Stimulated activated CD4-positive, alpha-beta T cell treated with anti-CD3 and anti-CD28 coated beads, Interleukin-4, amount 100 ng/mL, for 24 hours (primary cell): ENCODE data around the gene LPP.

ENCODE experiments used
- DNase-seq: peaks from one replicate; pipeline ENCODE4 v3.0.0-alpha.2; 2020

LPP gene

DNA sequence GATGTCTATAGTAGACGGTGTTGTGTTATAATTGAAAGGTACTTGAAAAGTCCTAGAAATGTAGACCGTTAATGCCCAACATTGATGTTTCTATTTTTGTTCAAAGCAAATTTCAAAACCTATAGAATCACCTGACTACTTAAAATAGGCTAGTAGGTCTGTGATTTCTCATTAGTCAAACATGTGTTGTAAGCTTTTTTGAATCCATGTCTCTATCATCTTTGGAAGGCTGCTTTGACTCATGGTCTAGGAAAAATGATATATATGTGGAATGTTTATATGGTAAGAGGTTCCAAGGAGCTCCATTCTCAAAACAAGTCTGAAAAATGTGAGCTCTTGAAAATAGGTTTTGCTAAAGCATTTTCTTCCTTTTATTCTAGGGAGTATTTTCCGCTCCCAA is 375.3 kb downstream of the LPP start:
- no peak for DNase-seq

DNA sequence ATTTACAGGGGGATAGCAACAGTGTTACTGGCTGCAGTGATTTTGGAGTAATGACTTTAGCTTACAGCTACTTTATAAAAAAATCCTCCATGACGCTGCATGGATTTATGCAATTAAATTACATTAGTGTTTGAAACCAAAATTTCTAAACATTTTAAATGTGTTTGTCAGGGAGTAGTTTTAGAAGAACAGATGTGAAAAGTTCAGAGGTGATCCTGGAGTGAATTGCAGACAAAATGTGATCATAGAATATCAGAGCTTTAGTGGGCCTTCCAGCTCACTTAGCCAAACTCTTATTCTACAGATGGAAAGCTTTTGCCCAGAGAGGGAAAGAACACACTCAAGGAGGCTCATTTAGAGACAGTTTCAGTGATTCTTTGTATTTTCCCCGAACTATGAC is 376.3 kb downstream of the LPP start:
- DNase-seq = no peak

DNA sequence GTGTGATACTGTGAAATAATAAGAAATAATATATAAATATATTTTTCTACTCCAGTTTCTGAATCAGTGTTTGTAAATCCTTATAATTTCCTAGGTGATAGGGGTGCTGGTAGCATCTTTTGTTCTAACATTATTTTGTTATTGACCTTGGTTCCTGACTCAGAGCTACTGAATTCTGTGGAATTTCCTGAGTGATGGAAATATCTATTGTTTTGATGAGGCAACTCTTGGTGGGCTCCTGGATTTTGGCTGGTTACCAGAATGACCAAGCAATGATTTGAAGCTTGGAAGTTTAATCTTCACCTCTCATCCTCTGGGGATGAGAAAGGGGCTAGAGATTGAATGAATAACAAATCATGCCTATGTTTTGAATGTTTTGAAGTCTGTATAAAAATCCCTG is 377.3 kb downstream of the LPP start:
- no peak for DNase-seq

DNA sequence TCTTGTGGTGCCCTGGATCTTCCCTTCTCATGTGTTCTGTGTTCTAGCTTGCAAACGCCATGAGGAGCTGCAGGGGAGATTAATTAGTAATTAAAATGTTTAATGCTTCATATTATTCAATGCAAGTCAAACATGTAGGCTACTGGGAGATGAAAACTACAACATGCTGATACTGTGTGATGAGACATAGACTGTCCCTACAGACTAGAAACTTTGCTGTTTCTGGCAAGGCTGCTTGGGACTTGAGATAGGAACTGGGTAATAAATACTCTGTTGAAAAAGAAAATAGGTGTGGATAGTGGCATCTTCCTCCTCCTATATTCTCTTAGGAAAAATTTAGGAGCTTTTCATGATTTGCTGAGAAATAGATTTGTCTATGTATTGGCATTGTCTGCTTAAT is 379.2 kb downstream of the LPP start:
- DNase-seq = no peak

DNA sequence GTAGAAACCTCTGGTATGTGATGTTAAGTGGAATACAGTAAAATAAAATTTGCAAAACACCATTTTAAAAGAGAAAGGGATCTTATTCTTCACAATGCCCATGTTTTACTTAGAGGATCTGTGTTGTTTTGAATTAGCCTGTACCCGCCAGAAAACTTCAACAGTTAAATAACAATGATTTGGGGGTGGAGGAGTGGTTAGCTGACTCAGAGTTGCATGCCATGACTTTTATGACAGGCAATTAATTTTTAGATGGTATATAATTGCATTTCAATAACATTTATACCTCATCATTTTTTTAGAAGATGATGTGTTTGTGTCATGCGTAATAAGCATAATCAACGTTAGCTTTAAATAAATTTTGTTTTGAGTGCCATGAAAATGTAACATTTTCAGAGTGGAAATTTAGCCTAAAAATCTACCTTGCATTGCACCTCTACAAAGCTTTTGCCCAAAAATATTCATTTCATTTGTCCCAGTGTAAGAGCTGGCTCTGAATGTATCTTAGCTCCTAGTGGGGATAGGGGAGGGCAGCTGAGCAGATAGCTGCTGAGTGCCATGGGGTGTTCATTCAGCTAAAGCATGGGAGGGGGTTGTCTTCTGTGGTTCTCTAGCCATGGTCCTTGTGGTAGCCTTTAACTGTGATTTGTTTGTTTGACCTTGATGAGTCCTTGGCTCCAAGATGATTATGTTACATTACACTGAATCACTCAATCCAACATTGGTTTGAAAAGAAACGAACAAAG is 379.8 kb downstream of the LPP start:
- DNase-seq = no peak

DNA sequence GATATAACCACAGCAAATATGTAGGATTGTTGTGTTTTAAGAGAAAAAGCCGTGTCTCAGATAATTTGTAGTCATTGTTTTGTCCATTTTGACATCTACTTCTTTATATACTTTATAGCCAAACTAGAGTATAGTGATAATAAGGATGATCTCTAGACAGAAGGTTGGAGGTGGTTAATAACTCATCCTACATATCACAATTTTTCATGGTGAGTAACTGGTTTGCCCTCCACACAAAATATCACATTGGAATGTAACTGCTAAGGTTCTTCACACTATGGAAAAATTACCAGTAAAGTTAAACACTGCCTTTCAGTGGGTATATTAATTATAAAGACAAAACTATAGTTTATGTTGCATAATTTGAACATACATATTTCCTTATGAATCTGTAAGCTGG is 380.7 kb downstream of the LPP start:
- DNase-seq = no peak

DNA sequence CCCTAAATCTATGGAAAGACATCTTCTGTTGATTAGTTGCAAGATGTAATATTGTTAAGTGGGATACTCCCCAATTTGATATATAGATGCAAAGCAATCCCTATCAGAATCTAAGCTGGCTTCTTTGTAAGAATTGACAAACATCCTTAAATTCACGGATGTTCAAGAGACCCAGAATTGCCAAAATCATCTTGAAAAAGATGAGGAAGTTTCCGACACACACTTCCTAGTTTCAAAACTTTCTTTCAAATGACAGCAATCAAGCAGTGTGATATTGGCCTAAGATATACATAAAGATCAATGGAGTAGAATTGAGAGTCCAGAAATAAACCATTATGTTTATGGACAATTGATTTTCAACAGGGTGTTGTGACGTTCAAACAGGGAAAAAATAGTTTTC is 383.6 kb downstream of the LPP start:
- no peak for DNase-seq

DNA sequence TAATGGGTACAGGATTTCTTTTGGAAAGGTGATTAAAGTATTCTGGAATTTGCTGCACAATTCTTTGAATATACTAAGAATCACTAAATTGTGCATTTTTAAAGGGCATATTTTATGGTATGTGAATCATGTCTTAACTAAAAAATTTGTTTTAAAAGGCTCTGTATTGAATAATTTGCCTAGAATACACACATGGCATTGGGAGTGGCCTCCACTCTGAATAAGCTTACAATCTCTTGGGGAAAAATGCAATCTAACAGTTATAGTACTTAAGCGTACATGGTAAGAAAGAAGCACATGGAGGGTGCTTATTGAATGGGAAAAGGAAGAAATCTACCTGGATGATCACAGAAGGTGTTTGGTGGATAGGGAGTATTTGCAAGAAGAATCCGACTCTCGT is 385.1 kb downstream of the LPP start:
- DNase-seq = no peak

DNA sequence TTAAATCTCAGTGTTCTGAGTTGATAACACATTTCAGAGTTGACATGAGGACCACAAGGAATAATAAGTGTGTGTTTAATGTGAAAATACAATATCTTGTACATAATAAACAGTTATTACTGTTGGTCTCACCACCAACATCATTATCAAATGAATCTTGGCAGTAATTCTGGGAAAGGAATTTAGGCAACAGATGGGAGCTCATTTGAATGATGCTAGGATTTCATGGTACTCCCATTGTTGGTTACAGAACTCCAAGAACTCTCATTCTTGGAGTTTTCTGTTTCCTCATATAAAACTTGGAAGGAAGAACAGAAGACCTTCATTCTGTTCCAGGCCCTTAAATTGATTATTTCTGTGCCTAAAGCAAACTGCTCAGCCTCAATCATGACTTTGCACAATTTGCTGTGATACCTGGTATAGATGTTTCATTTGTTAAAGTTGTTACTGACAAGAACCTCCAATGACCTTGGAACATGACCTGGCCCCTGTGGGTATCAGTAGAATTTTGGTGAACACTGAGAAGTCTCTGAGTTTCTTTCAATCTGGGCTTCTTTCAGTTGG is 385.8 kb downstream of the LPP start:
- no peak for DNase-seq

DNA sequence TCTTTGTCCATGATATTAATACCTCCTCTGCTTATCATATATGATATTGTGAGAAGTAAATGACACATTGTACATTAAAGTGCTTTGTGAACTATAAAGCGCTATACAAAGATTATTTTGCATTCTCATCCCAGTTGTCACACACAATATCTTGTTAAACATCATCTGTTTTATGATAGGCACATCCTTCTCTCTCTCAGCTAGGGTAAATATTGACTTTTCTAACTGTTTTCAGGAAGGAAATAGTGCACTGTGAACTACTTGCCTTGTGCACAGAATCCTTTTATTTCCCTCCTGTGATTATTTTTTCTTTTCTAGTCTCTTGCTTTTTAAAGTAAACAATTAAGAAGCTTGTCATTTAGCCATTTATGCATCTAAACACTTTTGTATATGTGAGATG is 388.2 kb downstream of the LPP start:
- DNase-seq = no peak

DNA sequence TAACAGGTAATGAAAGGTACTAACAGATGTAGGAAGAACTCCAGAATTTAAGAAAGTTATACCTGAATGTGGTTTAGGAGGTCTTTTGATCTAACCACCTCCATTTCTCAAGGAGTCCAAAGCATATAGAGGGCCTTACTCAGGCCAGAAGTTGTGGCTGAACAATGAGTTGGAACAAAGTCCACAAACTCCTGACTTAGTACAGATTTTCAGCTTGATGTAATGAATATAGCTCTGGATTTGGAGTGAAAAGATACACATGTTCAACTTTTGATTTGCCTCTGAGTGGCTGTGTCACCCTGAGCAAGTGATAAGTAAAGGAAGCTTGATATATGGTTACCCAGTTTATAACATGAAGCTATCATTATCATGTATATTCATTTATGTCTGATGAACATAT is 390.1 kb downstream of the LPP start:
- DNase-seq = no peak

DNA sequence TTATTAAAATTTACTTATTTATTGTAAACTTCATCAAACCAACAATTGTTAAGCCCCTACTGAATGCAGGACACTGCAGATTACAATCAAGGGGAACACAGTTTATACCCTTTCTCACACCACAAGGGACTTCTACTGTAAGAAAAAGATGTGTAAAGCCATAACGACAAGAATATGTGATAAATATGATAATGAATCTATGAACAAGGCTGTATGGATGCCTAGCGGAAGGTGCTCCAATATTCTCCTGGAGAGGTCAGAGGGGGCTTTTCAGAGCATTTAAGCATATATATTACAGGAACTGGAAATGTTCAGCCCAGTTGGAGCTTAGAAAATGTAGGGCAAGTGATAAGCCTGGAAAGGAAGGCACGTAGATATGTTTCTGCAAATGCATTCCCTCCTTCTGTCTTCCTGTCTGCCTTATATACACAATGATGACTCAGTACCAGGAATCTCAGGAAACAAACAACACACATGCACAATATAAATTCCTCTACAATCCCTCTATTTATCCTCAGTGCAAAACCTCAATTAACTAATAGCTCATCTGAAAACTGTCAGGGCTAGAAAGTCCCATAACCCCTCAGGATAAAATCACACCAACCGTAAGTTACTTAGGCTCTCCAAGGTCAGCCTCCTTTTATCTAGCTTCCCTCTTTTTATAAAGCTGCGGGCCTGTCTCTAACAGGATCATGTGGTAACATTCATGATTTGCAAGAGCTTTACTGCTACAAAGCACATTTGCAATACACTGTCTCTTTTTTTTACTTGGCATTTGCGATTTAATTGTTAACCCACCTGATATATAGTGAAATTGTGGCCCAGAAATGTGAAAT is 393.1 kb downstream of the LPP start:
- DNase-seq = no peak

DNA sequence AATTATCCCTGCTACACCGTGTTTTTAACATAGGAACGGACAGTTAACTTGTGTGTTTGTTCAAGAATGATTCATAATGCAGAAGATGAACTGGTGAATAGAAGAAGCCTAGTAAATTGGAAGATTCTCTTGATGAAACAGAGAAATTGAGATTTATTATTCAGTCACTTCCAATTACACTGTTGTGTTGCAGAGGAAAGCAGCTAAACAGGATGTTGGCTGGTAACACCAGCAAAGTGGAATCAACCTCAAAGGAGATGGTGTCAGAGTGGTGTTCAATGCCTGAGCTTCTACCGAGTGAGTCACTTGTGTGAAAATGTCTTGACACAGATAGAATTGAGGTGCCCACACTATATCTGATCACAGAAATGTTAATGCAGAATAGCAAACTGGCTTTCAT is 399.6 kb downstream of the LPP start:
- peak; percentile 17 for DNase-seq

DNA sequence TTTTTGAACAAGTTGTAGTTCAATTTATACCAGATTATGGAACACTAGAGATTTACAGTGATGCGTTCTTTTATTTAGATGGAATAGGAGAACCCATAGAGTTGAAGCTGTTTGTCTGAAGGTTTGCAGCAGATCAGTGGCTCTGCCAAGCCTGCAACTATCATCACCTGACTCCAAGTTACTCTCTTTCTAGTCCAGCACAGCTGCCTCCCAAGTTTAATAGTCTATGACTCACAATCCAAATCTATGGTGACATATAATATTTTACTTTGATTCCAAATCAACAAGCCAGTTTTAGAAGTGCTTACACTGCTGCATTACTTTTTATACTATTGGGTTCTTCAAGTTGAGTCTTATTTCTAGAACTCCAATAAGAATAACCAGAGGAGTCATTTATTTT is 400.4 kb downstream of the LPP start:
- DNase-seq = no peak

DNA sequence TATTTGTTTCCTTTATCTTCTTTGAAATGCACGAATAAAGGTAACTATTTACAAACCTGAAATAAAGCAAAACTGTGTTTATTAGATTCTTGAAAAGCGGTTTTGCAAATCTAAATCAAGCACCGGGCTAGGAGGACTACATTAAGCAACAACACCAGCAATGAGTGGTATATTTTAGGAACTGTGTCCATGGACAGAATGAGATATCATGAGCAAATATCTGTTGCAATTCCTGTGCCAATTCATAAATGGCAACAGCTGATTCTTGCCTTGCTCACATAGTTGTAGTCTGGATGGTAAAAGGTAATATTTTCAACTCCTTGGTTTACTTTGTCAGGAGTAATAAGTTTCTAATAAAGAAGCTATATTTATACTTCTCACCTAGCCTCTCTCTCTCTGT is 403.3 kb downstream of the LPP start:
- DNase-seq = no peak

DNA sequence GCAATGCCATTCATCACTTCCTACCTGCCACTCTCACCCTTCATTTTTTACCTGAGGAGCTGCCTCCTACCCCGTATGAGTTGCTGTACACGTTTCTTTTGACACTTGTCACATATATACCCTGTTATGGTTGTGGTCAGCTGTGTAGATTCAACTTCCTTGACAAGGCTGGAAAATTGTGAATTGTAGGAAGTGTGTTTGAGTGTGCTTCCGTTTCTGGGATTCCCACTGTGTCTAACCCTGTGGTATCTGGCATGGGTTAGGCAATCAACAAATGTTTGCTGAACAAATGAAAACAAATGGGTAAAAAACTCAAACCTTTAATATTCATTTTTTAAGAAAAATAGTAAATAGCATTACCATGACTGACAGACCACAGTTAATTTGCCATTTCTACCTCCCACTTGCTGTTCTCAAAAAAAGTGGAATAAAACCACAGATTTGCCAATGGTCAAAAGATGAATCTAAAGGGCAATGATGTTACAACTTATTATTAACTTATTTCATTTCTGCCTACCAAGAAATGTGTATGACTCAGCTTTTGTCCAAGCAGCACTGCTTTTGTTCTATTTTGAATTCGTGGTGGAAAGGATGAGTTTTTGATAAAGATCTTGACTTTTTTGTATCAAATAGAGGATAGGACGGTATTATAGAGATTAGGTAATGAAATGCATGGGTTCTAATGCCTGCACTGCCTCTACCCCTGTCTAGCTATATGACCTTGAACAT is 404.6 kb downstream of the LPP start:
- DNase-seq = no peak

DNA sequence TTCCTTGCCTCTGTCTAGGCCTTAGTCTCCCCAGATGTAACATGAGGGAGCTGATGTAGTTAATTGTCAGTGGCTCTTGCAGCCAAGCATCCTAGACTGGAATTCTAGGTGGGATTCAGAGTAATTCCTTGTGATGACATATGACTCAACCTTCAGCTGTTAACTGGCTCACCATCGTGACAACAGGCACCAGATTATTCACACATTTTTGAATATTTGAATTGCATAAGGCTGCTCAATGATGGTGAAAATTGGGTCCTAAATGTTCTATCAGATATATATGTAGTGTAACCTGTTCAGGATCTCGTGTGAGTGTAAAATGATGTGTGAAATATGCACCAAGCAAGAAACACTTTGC is 405.1 kb downstream of the LPP start:
- no peak for DNase-seq

DNA sequence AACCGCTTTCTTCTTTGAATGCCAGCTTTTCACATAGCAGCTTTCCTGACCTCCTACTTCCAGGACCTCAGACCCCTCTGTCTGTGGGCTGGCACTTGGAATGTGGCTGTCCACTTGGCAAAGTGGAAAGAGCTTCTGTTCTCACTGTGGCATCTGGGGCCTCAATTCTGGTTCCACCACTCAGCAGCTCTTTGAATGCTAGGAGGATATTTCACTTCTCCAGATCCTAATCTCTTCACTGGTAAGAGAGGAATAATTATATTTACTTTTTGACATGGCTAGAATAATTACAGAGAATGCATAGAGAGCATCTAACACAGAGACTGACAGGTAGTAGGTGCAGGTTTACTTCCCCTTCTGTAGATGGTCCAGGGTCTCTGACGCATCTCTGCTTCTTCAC is 405.9 kb downstream of the LPP start:
- no peak for DNase-seq

DNA sequence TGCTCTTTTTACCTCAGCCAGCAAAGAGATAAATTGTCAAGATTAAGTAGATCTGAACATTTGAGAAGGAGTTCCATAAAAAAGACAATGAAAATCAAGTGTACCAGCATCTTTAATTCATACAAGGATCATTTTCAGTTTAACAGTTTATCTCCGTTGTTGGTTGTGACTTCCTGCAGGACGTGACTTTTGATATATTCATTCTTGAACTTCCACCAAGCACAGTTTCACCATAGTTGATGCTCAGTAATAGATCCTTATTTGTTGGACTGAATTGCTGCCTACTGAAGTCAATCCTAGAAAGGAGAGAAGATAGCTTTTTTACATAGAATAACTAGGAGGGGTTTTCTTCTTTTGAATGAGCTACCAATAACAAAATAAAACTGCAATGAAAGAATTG is 408.2 kb downstream of the LPP start:
- DNase-seq = no peak

DNA sequence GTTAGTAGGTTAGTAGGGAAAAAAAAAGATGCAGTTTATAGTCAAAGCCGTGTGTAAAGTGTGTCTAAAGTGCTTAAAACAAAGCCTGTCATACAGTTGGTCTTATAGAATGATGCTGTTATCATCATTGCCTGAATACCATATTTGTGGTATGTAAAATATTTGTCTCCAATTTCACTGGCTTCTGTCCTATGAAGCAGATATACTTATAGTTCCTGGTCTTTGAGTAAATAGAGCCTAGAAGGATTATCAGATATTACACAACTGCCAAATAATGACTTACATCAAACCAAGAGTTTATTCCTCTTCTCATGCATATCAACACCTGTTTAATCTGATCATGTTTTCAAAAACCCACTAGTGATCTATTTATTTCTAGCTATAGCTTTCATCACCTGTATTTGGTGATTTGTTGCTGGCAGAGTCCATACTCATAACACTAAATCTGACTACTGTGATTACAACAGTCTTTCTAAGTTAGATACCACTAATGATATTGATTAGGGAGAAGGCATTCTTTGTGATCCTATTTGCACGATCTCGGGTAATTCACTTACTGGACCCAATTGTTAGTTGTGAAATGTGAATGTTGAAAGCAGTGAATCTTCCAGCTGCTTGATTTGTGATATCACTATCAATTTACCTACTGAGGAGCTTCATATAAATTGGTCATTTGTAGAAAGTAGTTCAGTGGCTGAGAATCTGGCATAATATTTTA is 413.7 kb downstream of the LPP start:
- no peak for DNase-seq

DNA sequence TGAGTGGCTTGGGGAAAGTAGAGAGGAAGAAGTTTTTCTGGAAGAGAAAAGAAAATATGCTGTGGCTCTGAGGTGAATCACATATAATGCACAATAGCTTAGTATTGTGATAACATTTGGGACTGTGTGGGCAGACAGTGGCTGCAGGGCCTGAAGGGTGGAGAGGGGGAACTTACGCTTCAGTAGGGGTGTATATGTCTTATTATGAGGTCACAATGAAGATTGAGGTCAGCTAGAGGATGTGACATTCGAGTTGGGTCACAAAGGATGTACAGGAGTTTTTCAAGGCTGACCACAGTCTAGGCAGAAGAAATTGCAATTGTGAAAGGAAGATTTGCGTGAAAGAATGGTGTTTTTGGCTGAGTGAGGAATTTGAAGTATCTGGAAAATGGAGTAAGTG is 414.8 kb downstream of the LPP start:
- no peak for DNase-seq

DNA sequence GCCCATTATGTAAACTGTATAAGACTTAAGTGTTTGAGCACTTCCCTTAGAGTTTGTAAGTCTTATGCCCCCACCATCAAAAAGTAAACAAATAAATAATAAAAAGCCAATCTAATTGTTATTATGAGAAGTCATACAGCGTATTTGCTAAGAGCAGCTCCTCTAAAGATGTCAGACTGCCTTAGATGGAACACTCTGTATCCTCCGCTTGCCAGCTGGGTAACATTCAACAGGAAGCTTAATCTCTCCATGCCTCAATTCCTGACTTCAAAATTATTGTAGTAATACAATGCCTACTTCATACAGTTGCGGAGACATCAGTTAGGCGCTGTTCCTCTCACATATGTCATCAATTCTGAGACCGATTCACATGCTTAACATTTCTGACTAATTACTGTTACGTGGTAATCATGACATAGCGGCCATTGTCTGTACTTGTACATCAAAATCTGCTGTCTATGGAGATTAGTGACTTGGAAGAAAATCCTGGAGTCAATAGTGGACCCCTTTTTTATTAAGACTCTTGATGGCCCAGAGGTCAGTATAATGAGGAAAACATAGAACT is 417.7 kb downstream of the LPP start:
- no peak for DNase-seq
